Neural progenitor cell (in vitro differentiated cells): ENCODE measurements around the gene VEPH1.

Experiments used
- EZH2 ChIP-seq: fragments of 200-600 bp; sonication (generic); IDR thresholded peaks from 2 replicates; pipeline ENCODE4 v1.6.1; 2017; ENCODE audit warnings: antibody characterized with exemption, mild to moderate bottlenecking, moderate library complexity
- EZH2phosphoT487 ChIP-seq: fragments of 200-600 bp; sonication (generic); IDR thresholded peaks from 2 replicates; pipeline ENCODE4 v1.6.1; 2017; ENCODE audit warnings: antibody characterized with exemption
- TF ChIP-seq, protein P1 (sequence below): fragments of 200-600 bp; sonication (generic); IDR thresholded peaks from 2 replicates; pipeline ENCODE4 v1.5.1; 2017; ENCODE audit warnings: antibody characterized with exemption, mild to moderate bottlenecking

DNA sequence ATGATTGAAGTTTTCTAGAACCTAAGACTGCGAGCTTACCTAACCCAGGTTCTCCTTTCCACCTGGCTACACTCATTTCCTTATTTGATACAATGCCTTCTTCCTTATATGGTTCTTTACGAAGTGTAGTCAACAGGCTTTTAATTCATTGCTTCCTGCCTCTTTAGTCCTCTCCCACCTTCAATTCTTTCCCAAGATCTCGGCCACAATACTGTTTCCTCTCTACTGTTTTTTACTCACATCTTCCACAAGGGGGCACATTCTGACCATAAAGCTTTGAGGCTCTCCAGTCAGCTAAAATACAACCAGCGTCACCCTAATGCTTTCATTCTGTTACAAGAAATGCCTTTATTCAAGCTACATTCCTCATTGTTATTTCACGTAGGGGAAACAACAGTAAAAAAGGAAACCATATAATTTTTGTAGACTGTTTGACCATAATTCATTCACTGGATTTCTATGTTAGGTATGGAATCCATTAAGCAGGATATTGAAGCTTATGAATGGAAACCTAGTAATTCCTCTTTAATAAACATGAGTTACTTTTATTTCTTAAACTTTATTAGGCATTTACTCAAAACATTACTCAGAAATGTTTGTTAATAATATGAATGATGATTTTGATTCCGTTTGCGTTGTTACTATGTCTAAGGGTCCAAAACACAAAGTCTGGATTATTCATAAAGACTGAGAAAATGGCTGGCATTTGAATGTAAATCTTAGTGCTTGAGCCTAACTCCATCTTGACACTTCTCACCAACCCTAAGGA lies 29.5 kb upstream of the VEPH1 start:
- TF ChIP-seq, protein P1, sequence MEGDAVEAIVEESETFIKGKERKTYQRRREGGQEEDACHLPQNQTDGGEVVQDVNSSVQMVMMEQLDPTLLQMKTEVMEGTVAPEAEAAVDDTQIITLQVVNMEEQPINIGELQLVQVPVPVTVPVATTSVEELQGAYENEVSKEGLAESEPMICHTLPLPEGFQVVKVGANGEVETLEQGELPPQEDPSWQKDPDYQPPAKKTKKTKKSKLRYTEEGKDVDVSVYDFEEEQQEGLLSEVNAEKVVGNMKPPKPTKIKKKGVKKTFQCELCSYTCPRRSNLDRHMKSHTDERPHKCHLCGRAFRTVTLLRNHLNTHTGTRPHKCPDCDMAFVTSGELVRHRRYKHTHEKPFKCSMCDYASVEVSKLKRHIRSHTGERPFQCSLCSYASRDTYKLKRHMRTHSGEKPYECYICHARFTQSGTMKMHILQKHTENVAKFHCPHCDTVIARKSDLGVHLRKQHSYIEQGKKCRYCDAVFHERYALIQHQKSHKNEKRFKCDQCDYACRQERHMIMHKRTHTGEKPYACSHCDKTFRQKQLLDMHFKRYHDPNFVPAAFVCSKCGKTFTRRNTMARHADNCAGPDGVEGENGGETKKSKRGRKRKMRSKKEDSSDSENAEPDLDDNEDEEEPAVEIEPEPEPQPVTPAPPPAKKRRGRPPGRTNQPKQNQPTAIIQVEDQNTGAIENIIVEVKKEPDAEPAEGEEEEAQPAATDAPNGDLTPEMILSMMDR = peak; percentile 89
- TF ChIP-seq EZH2 = no peak
- TF ChIP-seq EZH2phosphoT487 = no peak
